DMS79 treated with DMSO at 0.1 percent for 48 hours (cell line): Measurements from ENCODE around the gene PTX4.

Experiments used
- DNase-seq: peaks from one replicate; lab custom pipeline; 2025; lab: John Stamatoyannopoulos, UW

The PTX4 gene

GRCh38 chr16:1488619-1489018 lies at the start of gene PTX4:
Gene PTX4 (minus strand): TSS chr16:1488944. CDS start chr16:1488909, 35 bp downstream.
- DNase-seq, result no peak

GRCh38 chr16:1537763-1538289 lies 49.1 kb upstream of the PTX4 start:
- no peak for DNase-seq

GRCh38 chr16:1537138-1537577 lies 48.4 kb upstream of the PTX4 start:
- DNase-seq, result no peak

DNA sequence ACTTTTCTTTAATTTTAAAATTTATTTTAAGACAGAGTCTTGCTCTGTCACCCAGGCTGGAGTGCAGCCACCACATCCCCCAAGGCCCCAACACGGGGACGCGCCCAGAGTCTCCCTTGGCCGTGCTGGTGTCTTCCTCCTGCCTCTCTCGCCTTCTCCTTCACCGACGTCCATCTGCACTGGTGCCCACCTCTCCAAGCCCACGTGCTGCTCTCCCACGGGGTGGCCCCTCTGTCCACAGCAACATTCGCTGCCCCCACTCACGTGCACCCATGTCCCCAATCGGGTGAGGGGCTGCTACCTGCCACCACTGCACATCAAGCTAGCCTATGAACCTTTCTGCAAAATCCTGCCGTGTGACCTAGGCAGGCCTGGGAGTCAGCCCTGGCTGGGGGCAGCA lies 47.9 kb upstream of the PTX4 start:
- no peak for DNase-seq

- no peak for DNase-seq
Measured at GRCh38 chr16:1535391-1536291, 46.9 kb upstream of the PTX4 start.

- no peak for DNase-seq
Measured at GRCh38 chr16:1534021-1535020, 45.6 kb upstream of the PTX4 start.

GRCh38 chr16:1533443-1533951 lies 44.8 kb upstream of the PTX4 start, which contains the start of gene TMEM204:
Gene TMEM204 (plus strand): TSS chr16:1533666. CDS start chr16:1534276, 610 bp downstream.
- DNase-seq, result no peak

DNA sequence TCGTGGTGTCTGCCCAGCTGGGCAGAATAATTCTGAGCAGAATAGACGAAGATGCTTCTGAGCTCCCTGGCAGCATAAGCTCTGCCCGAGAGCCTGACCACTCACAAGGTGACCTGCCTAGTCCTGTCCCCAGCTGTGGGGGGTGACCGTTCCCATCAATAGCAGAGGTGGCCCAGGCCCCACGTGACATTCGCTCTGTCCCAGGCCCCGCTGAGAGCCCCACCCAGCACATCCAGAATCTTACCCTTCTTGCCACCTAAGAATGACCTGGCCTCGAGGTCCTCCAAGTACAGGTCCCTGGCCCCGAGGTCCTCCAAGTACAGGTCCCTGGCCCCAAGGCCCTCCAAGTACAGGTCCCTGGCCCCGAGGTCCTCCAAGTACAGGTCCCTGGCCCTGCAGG lies 44.0 kb upstream of the PTX4 start:
- DNase-seq, result no peak

- DNase-seq, result no peak
Measured at GRCh38 chr16:1532081-1532760, 43.5 kb upstream of the PTX4 start.

DNA sequence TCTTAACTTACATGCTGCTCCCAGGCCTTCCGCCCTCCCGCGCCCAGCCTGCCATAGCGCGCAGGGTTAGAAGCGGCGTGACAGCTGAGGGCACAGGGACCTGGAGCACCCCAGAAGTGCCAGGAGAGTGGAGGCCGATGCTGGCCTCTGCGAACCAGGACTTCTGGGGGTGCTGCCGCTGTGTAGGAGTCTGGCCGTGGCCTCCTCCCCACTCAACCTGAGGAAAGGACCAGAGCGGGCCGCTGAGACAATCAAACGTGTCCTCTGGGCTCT lies 42.8 kb upstream of the PTX4 start:
- no peak for DNase-seq

DNA sequence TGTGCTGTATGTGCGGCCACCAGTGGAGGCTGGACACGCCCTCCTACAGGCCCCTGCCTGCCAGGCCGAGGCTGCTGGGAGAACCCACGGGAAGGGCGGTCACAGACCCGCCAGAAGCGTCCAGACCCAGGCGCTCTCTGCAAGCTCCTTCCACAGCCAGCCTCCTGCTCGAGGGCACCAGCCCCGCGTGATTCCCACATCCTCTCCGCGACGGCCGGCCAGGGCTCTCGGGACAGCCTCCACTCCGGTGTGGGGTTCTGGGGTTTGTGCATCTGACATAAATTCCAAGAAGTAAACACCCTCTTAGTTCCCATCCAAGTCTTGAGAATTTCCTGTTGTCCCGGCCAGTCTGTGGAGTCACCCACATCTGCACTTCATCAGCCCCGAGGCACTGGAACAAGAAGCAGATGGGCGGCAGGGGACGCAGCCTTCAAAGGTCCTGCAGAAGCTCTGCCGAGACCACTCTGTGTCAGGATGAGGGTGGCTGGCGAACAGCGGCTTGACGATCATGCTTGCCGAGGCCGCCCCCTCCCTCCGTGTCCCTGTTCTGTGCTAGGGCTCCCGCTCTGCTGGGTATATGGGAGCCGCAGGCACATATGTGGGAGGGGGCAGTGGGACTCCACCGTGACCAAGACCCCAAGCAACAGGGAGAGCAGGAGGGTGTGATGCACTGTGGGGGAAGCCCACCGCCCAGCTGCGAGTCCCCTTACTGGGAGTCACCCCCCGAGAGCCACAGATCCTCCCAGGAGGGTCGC lies 42.3 kb upstream of the PTX4 start:
- DNase-seq, result no peak

DNA sequence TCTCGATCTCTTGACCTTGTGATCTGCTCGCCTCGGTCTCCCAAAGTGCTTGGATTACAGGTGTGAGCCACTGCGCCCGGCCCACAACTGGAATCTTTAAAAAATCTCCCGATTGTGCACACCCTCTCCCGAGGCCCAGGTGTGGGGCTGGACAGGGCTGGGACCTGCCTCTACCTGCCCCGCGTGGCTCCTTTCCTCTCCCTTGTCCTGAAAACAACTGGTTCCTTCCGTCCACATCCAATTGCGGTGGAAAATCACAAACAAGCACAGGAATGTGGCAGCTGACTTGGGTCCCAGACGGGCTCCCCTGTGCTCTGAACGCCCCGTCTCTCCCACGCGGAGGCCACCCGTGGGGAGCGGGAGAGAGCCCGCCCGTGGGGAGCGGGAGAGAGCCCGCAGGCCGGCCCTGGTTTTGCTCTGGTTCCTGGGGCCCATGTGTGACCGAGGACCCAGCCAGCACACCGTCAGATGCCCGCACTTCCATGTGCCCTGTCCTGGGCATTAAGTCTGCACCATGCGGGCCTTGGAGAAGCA lies 41.7 kb upstream of the PTX4 start:
- DNase-seq, result no peak

- no peak for DNase-seq
Measured at GRCh38 chr16:1528921-1529537, 40.3 kb upstream of the PTX4 start.

- no peak for DNase-seq
Measured at GRCh38 chr16:1527836-1528811, 39.4 kb upstream of the PTX4 start.

- no peak for DNase-seq
Measured at GRCh38 chr16:1526608-1527555, 38.1 kb upstream of the PTX4 start.

DNA sequence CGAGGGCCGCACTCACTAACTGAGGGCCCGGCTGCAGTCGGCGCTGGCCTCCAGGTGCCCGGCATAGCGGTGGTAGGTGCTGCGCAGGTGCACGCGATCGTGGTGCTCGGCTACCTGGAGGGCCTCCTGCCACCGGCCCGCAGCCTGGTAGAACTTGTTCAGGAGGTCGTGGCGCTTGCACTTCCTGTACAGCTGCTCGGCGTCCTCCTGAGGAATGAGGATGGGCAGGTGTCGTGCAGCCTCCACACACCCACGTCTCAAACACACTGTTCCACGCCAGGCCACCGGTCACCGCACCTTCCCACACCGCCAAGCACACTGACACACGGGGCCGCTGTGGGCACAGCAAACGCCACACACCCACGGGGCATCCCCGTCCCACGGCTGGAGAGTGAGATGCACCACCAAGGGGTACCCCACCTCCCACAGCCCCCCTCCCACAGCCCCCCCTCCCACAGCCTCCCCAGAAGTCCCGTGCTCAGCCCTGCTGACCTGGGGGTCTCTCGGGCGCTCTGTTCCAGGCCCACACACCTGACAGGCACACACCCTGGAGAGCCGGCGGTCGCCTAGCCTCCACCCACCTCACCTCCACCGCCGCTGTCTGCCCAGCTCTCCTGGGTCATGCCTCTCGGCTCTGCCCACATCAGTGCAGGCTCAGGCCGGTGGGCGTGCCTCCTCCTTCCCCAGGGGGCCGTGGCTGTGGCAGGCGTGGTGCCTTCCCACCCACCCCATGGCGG lies 37.3 kb upstream of the PTX4 start:
- DNase-seq, result no peak

DNA sequence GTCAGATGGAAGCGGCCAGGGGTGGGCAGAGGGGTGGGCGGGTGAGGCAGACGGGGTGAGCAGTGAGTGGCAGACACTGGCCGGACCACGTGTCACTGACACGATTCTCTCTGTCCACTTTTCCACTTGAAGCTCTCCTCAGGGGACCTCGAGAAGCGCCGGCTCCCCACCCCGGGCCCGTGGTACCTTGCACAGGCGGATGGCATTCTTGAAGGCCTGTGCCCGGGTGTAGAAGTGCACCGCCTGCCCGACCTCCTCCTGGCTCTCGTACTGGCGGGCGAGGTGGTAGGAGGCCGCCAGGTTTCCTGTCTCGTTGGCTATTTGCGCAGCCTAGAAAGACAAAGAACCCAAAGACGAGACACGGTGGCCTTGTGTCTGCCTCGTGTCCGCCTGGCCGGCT lies 35.6 kb upstream of the PTX4 start:
- DNase-seq, result no peak
